ENCODE data around the gene MNX1.

MNX1 gene

DNA sequence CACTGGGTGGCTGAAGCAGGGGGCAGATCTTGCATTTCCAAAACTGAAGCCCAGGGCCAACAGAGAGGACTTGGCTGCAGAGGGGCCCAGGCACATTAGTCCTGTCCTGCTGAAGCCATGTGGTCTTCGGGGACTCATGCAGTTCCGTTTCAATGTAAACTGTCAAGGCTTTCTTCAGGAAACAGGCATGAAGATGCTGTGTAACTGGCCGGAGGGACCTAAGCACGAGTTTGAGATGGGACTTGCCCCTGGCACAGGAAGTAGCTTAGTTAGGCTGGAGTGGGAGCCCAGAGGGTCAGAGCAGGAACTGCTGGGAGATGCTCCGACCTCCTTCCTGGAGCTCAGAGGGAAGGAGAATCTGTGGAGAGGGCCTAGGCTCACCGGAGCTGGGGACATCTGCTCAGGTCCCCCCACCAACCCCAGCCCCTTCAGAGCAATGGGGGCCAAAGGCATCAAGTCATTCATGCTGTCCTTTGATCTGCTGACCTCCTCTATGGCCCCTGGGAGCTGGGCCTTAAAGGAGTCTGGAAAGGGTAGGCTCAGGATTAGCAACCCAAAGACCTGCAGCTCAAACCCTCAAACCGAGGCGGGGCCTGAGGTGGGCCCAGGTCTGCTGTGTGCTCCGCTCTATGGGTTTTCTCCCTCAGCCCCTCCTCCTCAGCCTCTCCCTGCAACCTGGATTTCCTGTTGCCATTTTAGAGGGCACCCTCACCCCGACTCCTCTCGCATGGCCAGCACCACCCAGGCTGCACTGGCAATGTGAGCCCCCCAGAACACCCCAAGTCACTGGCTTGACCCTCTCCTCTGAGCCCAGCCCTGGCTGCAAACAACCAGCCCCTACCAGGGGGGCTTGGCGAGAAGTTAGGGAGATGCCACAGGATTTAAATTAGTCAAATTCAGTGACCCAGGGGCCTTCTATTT is 4.4 kb upstream of the MNX1 start:
- no peak for DNase-seq (ENCODE audit: low read depth, low spot score)

DNA sequence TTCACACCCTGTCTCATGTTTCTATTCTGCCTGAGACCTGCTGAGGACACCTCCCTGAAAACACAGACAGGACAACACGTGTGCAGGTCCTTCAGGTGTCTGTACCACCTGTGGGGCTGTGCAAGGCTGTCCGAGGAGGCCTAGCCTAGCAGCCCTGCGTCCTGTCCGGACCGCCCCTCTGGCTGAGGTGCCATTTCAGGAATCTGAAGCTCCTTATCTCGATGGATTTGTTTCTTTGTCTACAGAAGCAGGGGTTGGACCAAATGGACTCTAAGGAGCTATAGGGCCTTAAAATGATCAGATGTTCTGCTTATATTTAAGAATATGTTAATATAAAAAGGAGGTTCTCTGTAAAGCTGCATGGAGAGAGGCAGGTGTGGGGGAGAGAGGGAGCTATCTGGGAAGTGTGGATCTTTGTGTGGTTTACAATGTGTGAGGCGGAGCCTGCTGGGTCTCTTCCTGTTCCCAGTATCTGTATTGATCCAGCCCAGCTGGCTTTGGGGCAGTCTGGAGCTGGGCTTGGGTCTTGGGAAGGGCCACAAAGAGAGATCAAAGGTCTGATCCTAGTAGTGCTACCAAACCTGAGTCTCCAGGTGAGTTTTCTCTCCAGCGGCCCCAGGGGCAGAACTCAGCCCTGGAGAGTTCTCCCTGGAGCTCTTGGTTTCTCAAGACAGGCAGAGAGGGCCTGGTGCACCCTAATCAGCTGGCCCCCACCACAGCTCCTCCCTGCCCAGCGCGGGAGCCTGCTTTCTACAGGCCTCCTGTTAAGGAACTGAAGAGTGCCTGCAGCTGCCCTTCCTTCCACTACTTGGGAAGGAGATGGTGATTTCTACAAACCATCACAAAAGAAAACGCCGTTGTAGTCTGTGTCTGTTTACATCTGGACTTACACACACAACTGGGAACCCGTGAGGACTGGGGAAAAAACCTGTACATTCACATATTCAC is 3.4 kb upstream of the MNX1 start:
- no peak for DNase-seq (ENCODE audit: low read depth, low spot score)

DNA sequence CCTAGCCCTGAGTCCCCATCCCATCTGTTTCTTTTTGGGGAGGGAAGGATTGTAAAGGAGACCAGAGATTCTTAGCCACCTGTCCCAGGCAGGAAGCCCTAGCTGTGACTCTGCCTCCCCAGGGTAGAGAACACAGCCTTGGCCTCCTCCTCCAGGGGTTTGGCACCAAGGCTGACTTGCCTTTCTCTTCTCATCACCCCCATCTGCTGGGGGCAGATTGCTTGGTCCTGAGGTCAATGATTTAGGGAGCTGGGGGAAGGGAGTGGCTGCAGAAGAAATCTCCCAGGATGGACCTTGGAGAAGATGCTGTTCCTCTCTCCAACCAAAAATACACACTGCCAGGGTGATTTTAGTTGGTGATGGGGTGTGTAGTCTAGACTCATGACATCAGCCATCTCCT is 2.6 kb upstream of the MNX1 start:
- no peak for DNase-seq (ENCODE audit: low read depth, low spot score)

DNA sequence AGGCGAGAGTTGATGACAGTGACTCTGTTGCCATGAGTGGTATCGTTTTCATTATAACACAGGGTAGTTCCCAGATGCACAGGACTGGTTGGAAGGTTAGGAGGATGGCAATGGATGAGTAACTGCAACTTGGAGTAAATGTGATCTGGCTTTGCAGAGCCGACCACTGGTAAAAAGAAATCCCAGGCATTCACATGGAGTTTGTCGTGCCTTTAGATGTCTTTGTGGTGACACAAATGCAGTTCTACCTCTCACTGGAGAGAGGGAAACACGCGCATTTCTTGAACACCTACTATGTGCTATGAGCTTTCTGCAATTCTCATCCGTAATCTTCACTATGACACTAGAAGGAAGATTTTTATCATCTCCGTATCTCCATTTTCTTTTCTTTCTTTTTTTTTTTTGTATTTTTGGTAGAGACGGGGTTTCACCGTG is 1.7 kb upstream of the MNX1 start:
- no peak for DNase-seq (ENCODE audit: low read depth, low spot score)

DNA sequence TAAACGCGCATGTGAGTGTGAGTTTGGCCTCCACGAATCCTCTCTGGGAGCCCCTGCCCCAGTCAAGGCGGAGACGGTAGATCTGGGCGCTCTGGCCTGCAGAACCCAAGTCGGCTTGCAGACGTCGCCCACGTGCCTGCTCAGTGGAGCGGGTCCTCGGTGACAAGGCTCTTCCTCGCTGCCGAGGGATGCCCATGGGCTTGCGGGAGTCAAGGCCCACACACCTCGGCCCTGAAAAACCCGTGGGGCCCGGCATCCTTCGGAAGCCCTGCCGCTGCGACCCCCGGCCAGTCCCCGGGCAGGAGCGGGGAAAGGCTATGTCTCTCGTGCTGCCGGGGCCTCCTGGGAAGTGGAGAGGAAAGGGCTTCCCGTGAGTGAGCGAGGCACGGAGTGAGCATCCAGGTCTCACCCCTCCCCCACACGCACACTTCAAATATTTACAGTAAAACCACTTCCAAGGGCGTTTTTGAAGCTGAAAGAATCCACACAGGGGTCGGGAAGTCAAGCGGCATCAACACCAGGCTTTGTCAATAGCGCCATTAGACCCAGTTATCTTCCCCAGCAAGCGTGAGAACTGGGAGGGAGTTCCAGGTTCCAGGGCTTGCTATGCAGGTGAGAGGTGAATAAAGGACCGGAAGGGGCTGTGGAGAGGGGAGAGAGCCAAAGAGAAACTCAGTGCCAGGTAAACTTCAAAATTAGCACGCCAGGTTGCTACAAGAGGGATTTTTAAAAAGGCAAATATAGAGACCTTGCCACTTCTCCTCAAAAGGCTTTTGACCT is 1.1 kb upstream of the MNX1 start:
- DNase-seq (ENCODE audit: low read depth, low spot score): no peak

DNA sequence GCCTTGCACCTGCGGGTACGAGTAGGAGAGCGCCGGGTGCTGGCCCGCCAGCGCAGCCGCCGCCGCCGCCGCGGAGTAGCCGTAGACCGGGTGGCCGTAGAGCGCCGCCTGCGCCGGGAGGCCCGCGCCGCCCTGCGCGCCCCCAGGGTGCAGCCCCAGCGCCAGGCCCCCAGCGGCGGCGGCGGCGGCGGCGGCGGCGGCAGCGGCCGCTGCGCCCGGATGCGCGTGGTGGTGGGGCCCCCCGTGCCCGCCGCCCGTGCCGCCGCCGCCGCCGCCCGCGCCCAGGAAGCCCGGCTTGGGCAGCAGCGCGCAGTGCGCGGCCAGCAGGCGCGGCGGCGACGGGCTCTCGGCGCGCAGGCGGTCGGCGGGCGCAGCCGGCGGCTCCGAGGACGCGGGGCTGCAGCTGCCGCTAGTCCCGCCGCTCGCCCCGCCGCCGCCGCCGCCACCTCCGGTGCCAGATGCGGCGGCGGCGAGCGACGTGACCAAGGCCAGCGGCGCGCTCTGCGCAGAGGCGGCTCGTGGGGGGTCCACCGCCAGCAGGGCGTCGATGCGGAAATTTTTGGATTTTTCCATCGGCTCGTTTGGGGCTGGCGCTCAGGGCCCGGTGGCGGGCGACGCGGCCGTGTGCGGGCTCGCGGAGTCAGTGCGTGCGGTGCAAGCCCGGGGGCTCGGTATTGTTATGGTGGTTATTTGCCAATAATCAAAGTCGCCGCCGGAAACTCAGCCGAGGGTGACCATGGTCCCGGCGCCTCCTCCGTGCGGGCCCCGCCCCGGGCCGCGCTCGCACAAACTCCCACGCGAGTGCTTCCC is 480 bp downstream of the MNX1 start:
- no peak for DNase-seq (ENCODE audit: low read depth, low spot score)

DNA sequence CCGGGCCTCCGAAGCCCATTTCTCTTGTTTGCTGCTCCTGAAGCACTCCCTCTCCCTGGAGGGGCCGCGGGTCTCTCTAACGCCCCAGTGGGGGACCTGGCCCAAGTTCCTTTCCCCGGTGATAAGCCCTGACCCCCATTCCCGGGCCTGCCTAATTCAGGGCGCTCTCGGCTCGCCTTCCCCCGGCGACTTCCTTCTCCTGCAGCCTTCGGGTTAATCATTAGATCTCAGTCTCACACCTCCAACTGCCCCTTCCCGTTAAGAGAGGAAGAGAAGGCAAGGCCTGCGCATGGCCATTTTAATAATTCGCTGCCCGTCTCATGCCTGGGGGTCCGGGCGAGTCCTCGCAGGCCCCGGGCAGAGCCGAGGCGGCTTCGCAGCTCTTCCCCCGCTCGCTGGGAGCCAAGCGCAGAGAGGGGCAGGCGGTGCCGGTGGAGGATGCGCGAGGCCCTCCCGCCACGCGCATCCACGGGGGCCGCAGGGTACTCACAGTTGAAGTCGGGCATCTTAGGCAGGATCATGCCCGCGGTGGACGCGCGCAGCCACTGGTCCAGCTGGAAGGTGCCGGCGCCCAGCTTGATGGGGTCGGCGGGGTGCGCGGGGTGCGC is 1.2 kb downstream of the MNX1 start:
- DNase-seq (ENCODE audit: low read depth, low spot score): no peak

DNA sequence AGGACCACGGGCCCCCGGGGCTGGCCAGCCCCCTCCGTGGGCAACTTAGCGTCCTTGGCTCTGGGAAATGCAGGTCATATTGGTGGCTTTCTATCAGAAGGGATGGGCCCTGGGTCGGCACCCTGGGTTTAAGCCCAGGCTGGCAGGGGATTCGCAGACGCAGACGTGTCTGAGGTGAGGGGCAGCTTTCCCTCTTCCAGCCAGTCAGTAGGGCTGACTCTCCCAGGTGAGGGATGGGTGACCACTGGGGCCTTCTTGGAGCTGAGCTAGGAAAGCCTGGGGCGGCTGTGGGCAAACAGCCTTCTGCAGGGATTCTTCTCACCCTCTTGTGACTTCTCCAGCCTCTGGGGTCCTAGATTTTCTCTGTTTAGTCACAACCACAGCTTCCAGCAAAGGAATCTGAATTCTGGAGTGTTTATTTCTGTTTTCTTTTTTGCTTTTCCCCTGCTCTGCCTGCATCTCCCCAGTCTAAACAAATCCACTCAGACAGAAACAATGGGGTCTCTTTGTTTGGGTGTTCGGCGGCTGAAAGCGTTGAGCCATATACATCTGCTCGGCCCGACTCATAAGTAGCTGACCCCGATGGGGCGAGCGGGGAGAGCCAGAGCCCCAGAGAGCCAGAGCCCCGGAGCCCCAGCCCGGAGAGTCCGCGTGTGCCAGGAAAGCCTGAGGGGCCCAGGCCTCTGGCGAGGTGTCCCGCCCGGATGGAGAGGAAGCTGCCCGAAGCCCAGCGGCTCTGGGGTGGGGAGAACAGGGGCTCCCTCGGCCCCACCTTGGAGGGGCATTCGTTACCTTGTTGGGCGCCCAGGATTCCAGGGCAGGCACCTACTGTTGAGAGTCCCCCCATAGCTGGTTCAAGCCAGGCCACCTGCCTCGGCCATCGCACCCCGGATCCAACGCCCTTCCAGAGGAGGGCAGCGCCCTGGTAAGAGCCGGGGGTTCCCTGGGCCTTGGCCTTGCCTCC is 2.0 kb downstream of the MNX1 start:
- no peak for DNase-seq (ENCODE audit: low read depth, low spot score)

DNA sequence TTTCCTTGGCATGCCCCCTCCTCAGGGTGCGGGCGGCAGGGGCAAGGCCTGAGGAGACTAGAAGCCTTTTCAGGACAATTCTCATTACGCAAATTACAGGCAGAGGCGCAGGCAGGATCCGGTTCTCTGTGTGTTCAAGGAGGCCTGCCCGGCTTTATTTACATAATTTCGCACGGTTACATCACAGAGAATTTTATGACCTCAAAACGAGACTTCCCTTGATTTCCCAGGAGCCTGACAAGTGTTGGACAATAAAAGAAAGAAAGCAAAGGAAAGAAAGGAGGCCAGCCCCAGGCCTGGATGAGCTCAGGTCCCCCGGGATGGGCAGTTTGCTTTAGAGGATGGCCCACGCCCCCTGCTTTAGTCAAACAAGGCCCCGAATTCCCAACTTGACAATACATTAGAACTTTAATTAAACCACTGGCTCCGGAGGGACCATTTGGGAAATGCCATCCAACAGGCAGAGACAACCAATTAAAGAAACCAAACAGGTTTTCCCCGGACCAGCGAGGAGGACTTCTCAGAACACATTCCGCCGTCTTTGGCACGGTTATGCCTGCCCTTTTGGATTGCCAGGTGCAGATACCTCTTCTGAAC is 2.9 kb downstream of the MNX1 start:
- no peak for DNase-seq (ENCODE audit: low read depth, low spot score)

DNA sequence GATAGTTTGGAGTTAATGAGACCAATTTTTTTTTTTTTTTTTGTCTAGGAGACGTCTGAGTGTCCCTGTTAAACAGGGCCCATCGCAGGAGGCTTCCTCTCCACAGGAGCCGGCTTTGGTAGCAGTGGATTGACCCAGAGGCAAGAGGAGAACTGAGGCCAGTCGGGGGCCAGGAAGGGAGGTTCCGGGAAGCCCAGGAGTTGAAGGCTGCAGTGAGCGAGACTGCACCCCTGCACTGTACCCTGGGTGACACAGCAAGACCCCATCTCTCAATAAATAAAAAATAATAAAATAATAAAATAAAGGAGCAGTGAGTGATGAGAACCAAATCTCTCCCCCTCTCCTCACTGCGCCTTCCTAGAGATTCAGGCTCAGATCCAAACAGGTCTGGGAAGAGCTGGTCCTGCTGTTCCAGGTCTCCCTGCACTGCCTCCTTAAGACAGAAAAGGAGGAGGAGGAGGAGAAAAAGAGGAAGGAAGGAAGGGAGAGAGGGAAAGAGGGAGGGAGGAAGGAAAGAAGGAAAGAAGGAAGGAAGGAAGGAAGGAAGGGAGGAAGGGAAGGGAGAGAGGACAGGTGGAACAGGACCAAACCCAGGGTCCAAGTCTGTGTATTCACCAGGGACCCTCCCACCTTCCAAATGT is 3.5 kb downstream of the MNX1 start:
- no peak for DNase-seq (ENCODE audit: low read depth, low spot score)

DNA sequence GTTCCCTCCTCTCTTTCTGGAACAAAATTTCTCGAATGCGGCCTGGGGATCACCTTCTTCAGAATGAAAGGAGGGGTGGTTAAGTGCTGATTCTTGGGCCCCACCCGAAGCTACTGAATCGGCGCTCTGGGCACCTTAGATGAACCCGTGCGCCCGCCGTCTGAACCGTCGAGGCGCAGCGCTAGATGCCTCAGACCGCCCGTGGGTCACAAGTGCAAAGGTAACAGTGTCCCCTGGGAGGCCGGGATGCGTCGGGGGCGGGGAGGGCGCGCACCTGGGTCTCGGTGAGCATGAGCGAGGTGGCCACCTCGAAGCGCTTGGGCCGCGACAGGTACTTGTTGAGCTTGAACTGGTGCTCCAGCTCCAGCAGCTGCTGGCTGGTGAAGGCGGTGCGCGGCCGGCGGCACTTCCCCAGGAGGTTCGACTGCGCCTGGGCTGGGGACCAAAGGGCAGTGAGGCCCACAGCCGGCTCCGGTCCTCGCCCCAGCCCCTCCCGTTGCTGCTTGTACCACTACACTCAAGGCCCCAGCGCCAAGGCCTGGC is 4.2 kb downstream of the MNX1 start:
- DNase-seq (ENCODE audit: low read depth, low spot score): no peak

DNA sequence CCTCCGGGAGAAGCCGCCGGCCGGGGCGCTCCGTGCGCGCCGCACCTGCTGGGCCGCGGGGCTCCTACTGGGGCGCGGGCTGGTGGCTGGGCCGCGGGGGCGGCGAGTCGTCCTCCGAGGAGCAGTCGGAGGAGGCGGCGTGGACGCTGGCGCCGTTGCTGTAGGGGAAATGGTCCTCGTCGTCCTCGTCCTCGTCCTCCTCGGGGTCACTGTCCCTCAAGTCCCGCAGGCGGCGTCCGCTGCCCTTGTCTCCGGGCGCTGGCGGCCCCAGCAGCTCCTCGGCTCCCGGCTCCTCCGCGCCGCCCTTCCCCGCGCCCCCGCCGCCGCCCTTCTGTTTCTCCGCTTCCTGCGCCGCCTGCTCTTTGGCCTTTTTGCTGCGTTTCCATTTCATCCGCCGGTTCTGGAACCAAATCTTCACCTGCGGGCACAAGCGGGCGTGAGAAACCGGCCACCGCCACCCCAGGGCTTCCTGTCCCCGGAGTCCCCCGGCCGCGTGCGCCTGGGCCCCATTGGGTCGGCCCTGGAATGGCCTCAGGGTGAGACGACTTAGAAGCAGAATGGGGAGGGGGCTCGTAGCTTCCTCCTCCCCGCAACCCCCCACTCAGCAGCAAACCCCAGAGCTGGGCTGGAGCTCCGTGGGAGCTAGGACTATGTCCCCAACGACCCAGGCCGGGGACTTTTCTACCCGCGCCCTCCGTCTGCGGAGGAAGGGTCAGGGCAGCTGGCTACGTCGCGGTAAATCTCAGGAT is 4.8 kb downstream of the MNX1 start:
- no peak for DNase-seq (ENCODE audit: low read depth, low spot score)

DNA sequence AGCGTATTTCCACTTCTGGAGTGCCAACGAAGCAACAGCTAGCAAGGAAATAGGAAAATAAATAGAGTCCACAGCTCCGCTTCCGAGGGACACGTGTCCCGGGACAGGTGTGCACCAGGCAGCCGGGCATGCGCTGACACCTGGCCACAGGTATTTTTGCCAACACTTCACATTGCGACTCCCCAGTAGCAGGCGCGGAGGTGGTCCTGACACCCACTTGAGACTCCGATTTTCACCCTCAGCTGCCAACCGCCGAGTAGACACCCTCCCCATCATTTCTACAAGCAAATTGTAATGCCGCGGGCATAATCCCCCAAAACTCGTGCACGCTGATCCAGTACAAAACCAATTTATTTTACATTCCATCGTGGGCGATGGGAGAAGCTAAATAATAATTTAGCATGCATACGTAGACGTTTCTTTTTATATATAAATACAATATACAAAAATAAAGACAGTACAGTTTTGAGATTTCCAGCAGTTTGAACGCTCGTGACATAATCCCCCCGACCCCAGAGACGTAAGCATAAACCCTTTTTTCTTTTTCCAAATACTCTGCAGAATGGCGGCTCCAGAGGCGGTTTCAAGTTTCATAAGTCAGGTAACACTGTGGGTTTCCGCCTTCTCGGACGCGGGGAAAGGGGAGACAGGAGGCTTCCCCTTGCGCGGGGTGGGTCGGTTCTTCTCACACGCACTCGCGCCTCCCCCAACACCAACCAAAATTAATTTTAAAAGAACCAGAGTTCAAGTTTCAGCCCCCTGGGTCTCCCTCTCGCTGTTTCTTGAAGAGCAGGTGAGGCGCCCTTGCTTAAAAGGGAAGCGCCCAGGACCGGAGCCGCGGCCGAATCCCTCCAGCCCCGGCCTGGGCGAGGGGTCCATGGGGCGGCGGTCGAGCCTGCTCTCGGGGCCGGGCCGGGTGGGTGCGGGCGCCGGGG is 5.7 kb downstream of the MNX1 start:
- no peak for DNase-seq (ENCODE audit: low read depth, low spot score)

DNA sequence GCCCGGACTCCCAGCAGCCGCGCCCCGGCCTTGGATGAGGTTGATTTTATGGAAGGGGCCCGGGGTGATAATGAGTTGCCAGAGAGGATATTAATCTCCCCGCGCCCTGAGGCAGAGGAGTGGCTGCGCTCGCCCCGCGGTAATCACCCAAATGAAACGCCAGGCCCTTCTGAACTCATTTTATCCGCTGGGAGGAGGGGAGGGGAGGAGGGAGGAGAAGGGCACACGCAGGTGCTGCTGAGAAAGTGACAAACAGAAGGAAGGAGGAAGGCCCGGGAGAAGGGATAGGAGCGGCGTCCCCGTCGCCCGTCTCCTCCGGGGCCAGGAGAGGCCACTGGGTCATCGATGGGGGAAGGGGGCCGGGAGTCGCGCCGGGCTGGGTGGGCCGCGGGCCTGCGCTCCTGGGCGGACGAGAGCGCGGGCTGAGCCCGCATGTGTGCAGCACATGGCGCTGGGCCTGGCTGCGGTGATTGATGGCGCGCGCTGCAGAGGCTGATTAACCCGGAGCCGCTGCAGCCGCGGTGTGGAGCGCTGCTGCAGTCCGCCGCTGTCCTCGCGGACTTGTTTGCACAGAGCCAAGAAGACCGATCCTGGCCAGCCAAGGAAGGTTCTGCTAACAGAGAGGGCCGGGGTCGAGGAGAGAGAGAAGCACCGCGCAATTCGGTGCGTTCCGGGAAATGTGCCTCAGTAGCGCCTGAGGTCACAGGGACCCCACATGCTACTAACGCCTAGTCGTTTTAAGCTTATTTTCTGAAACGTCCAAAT is 6.5 kb downstream of the MNX1 start:
- peak; percentile 62 for DNase-seq (ENCODE audit: low read depth, low spot score)

DNA sequence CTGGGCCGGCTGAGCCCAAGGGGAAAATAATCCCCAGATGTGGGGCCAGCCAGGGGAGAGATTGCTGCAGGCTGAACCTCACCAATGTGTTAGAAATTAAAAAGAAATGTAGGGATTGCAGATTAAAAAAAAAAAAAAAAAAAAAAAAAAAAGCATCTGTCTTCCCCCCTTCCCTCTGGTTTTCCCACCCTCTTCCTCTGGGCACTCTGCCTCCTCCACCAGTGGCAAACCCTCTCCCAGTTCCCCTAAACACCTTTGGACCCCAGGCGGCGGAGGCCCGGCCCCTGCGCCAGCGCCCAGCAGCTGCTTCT is 7.1 kb downstream of the MNX1 start:
- DNase-seq (ENCODE audit: low read depth, low spot score): no peak
